Tibial nerve (tissue), 4 donors: Measurements from ENCODE around the gene SLC17A6. TPM values are rescaled to one million over a fixed set of nuclear protein-coding genes. Genes with fewer than 3 reads are reported as not detected.

Experiments used
- DNase-seq, 2 donors: peaks; one replicate each; pipeline ENCODE4 v3.0.0-alpha.2; 2019; ENCODE audit warnings: low spot score in 2 of 2
- H3K27ac ChIP-seq, 4 donors: fragments of 200-600 bp; sonication (generic) in 3 of 4; one replicate each; pipeline ENCODE4 v1.5.1; 2017 to 2019; ENCODE audit warnings: mild to moderate bottlenecking in 1 of 4
- H3K27me3 ChIP-seq, 2 donors: fragments of 200-600 bp; sonication (generic) in 1 of 2; one replicate each; pipeline versions ENCODE4 v1.5.1 to v1.6.0; 2017 to 2019
- H3K36me3 ChIP-seq, 3 donors: fragments of 200-600 bp; sonication (generic); one replicate each; pipeline ENCODE4 v1.5.1; 2018 to 2019
- H3K4me1 ChIP-seq, 4 donors: fragments of 200-600 bp; sonication (generic) in 3 of 4; one replicate each; pipeline ENCODE4 v1.5.1; 2017 to 2019
- H3K4me3 ChIP-seq, 4 donors: fragments of 200-600 bp; sonication (generic) in 3 of 4; one replicate each; pipeline ENCODE4 v1.5.1; 2017 to 2019; ENCODE audit warnings: mild to moderate bottlenecking in 1 of 4, moderate library complexity in 1 of 4
- H3K9me3 ChIP-seq, 4 donors: fragments of 200-600 bp; sonication (generic) in 3 of 4; one replicate each; pipeline ENCODE4 v1.5.1; 2017 to 2019
- EP300 ChIP-seq, 2 donors: sonication (generic); formaldehyde crosslinking; IDR thresholded peaks; one replicate each; pipeline ENCODE4 v1.6.1; 2017; ENCODE audit warnings: antibody characterized with exemption in 2 of 2, mild to moderate bottlenecking in 1 of 2
- POLR2A ChIP-seq, 2 donors: fragments of 450-650 bp; IDR thresholded peaks; one replicate each; pipeline ENCODE4 v1.6.1; 2017; ENCODE audit warnings: antibody characterized with exemption in 2 of 2, mild to moderate bottlenecking in 2 of 2, moderate library complexity in 2 of 2
- WGBS, 2 donors: methylation state at CpG; one replicate each; pipeline ENCODE4 v1.1.5; 2018; 5-methylcytosine and 5-hydroxymethylcytosine counted together
- total RNA-seq, 4 donors: library from RNA; depleted of rRNA; stranded (reverse); fragments of >200 nt; gene quantifications; one replicate each; pipeline ENCODE4 v1.1.0, GENCODE V29; 2016
- TF ChIP-seq, protein P1 (sequence below), 5 experiments: fragments of 200-600 bp in 3 of 5; fragments of 450-650 bp in 2 of 5; sonication (generic) in 3 of 5; IDR thresholded peaks; one replicate each; pipeline ENCODE4 v1.5.1; 2016 to 2019; ENCODE audit warnings: antibody characterized with exemption in 5 of 5, mild to moderate bottlenecking in 3 of 5, moderate library complexity in 2 of 5

The SLC17A6 gene
- total RNA-seq, 4 donors from 2014 or later = not detected

- TF ChIP-seq EP300 (IDR thresholded peaks at IDR 0.05) (no peak), POLR2A (IDR thresholded peaks at IDR 0.05) (no peak)
- TF ChIP-seq, protein P1, sequence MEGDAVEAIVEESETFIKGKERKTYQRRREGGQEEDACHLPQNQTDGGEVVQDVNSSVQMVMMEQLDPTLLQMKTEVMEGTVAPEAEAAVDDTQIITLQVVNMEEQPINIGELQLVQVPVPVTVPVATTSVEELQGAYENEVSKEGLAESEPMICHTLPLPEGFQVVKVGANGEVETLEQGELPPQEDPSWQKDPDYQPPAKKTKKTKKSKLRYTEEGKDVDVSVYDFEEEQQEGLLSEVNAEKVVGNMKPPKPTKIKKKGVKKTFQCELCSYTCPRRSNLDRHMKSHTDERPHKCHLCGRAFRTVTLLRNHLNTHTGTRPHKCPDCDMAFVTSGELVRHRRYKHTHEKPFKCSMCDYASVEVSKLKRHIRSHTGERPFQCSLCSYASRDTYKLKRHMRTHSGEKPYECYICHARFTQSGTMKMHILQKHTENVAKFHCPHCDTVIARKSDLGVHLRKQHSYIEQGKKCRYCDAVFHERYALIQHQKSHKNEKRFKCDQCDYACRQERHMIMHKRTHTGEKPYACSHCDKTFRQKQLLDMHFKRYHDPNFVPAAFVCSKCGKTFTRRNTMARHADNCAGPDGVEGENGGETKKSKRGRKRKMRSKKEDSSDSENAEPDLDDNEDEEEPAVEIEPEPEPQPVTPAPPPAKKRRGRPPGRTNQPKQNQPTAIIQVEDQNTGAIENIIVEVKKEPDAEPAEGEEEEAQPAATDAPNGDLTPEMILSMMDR (IDR thresholded peaks at IDR 0.05) = no peak
- H3K27ac ChIP-seq = no peak overlapping the region
- no peak overlapping the region for H3K4me3 ChIP-seq
- no peak for DNase-seq
- WGBS, 2 donors = 77 to 87% methylated on average over 5 of the region's 5 CpGs
- H3K9me3 ChIP-seq = no peaks in the 10 kb centered on the region
- no peaks in the 10 kb centered on the region for H3K36me3 ChIP-seq
- no peaks in the 10 kb centered on the region for H3K27me3 ChIP-seq
- H3K4me1 ChIP-seq = peaks cover 0 to 9% (median 3%) of the 10 kb centered on the region in 4 donors
Observed at GRCh38 chr11:22390283-22390655, 52.1 kb downstream of the SLC17A6 start.

DNA sequence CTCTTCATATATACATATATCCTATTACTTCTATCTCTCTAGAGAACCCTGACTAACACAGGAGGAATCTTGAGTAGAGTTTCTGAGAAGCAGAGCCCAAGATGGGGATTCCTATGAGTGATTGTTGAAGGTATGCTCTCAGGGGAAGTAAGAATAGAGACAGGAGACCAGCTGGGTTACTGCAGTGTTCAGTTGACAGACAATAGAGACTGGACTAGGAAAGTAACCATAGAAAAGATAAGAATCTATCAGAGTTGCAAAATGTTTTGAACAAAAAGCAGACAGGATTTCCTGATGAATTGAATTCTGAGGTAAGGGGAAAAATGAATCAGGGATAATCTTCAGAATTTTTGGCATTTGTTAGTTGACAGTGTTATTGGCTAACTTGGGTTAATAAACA lies 54.4 kb downstream of the SLC17A6 start:
- H3K4me1 ChIP-seq = peaks cover 0 to 7% (median 3%) of the 10 kb centered on the region in 4 donors
- no peak overlapping the region for H3K27ac ChIP-seq
- TF ChIP-seq EP300 (IDR thresholded peaks at IDR 0.05) = no peak
- no peak for TF ChIP-seq POLR2A (IDR thresholded peaks at IDR 0.05)
- TF ChIP-seq, protein P1 (IDR thresholded peaks at IDR 0.05) = no peak
- no peaks in the 10 kb centered on the region for H3K36me3 ChIP-seq
- H3K9me3 ChIP-seq = no peaks in the 10 kb centered on the region
- no peak overlapping the region for H3K4me3 ChIP-seq
- H3K27me3 ChIP-seq = no peaks in the 10 kb centered on the region
- DNase-seq = no peak

- Histone ChIP-seq H3K27ac (no peak overlapping the region), H3K4me1 (no peaks in the 10 kb centered on the region), H3K36me3 (no peaks in the 10 kb centered on the region), H3K27me3 (no peaks in the 10 kb centered on the region), H3K4me3 (no peak overlapping the region), H3K9me3 (no peaks in the 10 kb centered on the region)
- 75 to 78% methylated on average over 3 of the region's 3 CpGs for WGBS, 2 donors
- TF ChIP-seq POLR2A (IDR thresholded peaks at IDR 0.05) (no peak), EP300 (IDR thresholded peaks at IDR 0.05) (no peak)
- TF ChIP-seq, protein P1 (IDR thresholded peaks at IDR 0.05) = no peak
- DNase-seq = no peak
Observed at GRCh38 chr11:22405377-22405776, 67.2 kb downstream of the SLC17A6 start.

DNA sequence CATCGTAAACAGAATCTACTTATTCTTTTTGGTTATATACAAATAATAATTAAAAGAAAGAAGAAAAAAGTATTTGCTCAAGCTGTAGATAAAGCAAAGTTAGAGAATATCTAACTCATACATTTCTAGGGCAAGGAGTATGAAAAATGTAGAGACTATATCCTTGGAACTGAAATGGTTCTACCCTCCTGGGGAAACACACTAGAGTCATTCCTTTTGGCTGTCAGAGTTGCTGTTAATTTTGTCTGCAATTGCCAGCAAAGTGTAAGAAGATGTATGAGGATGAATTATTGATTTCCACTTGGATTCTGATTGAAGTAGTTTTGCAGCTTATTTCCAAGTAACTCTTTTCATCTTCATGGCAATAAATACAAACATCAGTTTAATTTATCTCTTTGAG lies 69.1 kb downstream of the SLC17A6 start:
- Histone ChIP-seq H3K36me3 (no peaks in the 10 kb centered on the region), H3K4me1 (no peaks in the 10 kb centered on the region), H3K27me3 (no peaks in the 10 kb centered on the region), H3K9me3 (no peaks in the 10 kb centered on the region), H3K27ac (no peak overlapping the region), H3K4me3 (no peak overlapping the region)
- WGBS, 2 donors = 95 to 100% methylated on average over 1 of the region's 1 CpG
- TF ChIP-seq POLR2A (IDR thresholded peaks at IDR 0.05) (no peak), EP300 (IDR thresholded peaks at IDR 0.05) (no peak)
- TF ChIP-seq, protein P1 (IDR thresholded peaks at IDR 0.05) = no peak
- no peak for DNase-seq

GRCh38 chr11:22407921-22408320 lies 69.7 kb downstream of the SLC17A6 start:
- TF ChIP-seq POLR2A (IDR thresholded peaks at IDR 0.05) = no peak
- no peak for TF ChIP-seq EP300 (IDR thresholded peaks at IDR 0.05)
- TF ChIP-seq, protein P1 (IDR thresholded peaks at IDR 0.05) = no peak
- H3K4me1 ChIP-seq = no peaks in the 10 kb centered on the region
- WGBS, 2 donors = 84% methylated on average over 2 of the region's 2 CpGs

More at GRCh38 chr11:22407921-22408320, 69.7 kb downstream of the SLC17A6 start:
- no peak overlapping the region for H3K4me3 ChIP-seq
- H3K36me3 ChIP-seq = no peaks in the 10 kb centered on the region
- DNase-seq = no peak
- H3K27me3 ChIP-seq = no peaks in the 10 kb centered on the region
- no peaks in the 10 kb centered on the region for H3K9me3 ChIP-seq
- H3K27ac ChIP-seq = no peak overlapping the region
